Measurements from ENCODE around the gene HRAS. TPM values are rescaled to one million over a fixed set of nuclear protein-coding genes. Genes with fewer than 3 reads are reported as not detected.
"Not testable (repeated sequence)": the region's sequence is repeated elsewhere in the genome, so short reads cannot be mapped to it uniquely, and the experiment has no call there.

The HRAS gene
- total and polyA plus RNA-seq, 2 donors (not counting 1 experiment from before 2014, with no cell fraction given) = 63.5 to 86.0 TPM

GRCh38 chr11:518463-519202 lies 16.7 kb downstream of the HRAS start:
- H3K27ac Mint-ChIP-seq = peak overlapping the region; percentile 83

GRCh38 chr11:516918-517685 lies 18.3 kb downstream of the HRAS start:
- H3K27ac Mint-ChIP-seq; H3K27me3 ChIP-seq (replicated peaks in 1 of 4; ENCODE audit: control extremely low read depth in 1 of 4, control insufficient read depth in 3 of 4, insufficient read depth in 4 of 4, low read length in 3 of 4); H2AFZ ChIP-seq (ENCODE audit: insufficient read depth, low read depth, low read length, poor library complexity, severe bottlenecking); H3K4me1 ChIP-seq (ENCODE audit: control insufficient read depth in 2 of 2, insufficient read depth in 2 of 2, low read length in 2 of 2); H3K27me3 Mint-ChIP-seq; H4K20me1 ChIP-seq (ENCODE audit: control insufficient read depth, insufficient read depth, low read length, poor library complexity, severe bottlenecking); H3K36me3 ChIP-seq (replicated peaks in 1 of 2; ENCODE audit: control extremely low read depth in 1 of 2, control insufficient read depth in 1 of 2, extremely low read depth in 1 of 2, insufficient read depth in 2 of 2, low read length in 1 of 2); H3K4me3 ChIP-seq (ENCODE audit: control extremely low read depth in 1 of 5, extremely low read depth in 1 of 5, insufficient read depth in 1 of 5, low read depth in 2 of 5, low read length in 4 of 5); H3K9me3 Mint-ChIP-seq (ENCODE audit: insufficient read depth); H3K4me1 Mint-ChIP-seq; intact Hi-C loops (cut with micrococcal nuclease); DNase-seq; ATAC-seq (ENCODE audit: low read depth); H3K27ac ChIP-seq (ENCODE audit: low read length in 2 of 2); H3K9ac ChIP-seq (ENCODE audit: low read length); H3K4me2 ChIP-seq (replicated peaks; ENCODE audit: low read depth, low read length, poor library complexity, severe bottlenecking); H3K79me2 ChIP-seq (ENCODE audit: control insufficient read depth, insufficient read depth, low read length); H3K4me3 Mint-ChIP-seq: not testable (repeated sequence)
- peaks cover 0 to 22% (median 0%) of the 10 kb centered on the region in 3 donors for H3K9me3 ChIP-seq (ENCODE audit: control extremely low read depth in 1 of 3, control insufficient read depth in 2 of 3, insufficient read depth in 1 of 3, low read length in 2 of 3)
- POLR2A ChIA-PET = interaction anchor here (0.6 to 1.8 kb wide), 2 partner anchors 8 to 14 kb away, joined by 3 to 6 read pairs; no protein-coding TSS in a partner anchor
- CTCF ChIA-PET = interaction anchor here (1.0 to 1.3 kb wide), 3 partner anchors 8 to 96 kb away, joined by 3 to 4 read pairs (median 3); no protein-coding TSS in a partner anchor
- WGBS (ENCODE audit: insufficient coverage) = 93% methylated on average over 39 of the region's 43 CpGs

More at GRCh38 chr11:518463-519202, 16.7 kb downstream of the HRAS start:
- peaks cover 3% of the 10 kb centered on the region for H3K9me3 Mint-ChIP-seq (ENCODE audit: insufficient read depth)
- peaks cover 3 to 4% of the 10 kb centered on the region in 2 donors for H3K4me1 ChIP-seq (ENCODE audit: control insufficient read depth in 2 of 2, insufficient read depth in 2 of 2, low read length in 2 of 2)
- H3K4me2 ChIP-seq (replicated peaks; ENCODE audit: low read depth, low read length, poor library complexity, severe bottlenecking) = peak overlapping the region; percentile 83
- peaks cover 0 to 22% (median 0%) of the 10 kb centered on the region in 3 donors for H3K9me3 ChIP-seq (ENCODE audit: control extremely low read depth in 1 of 3, control insufficient read depth in 2 of 3, insufficient read depth in 1 of 3, low read length in 2 of 3)
- H3K4me3 ChIP-seq (ENCODE audit: control extremely low read depth in 1 of 5, extremely low read depth in 1 of 5, insufficient read depth in 1 of 5, low read depth in 2 of 5, low read length in 4 of 5) = peak overlapping the region in 4 of 5 experiments; percentile 21 to 44 (median 40)
- peaks cover 0 to 2% of the 10 kb centered on the region in 2 experiments for H3K36me3 ChIP-seq (replicated peaks in 1 of 2; ENCODE audit: control extremely low read depth in 1 of 2, control insufficient read depth in 1 of 2, extremely low read depth in 1 of 2, insufficient read depth in 2 of 2, low read length in 1 of 2)
- peak overlapping the region; percentile 86 for H3K4me3 Mint-ChIP-seq
- ATAC-seq (ENCODE audit: low read depth) (peak; percentile 97), DNase-seq (peak; percentile 96)
- intact Hi-C loops (cut with micrococcal nuclease) = loop anchor here (1.0 kb wide), 2 partner anchors 11 to 19 kb away; partner anchors contain the start of genes LRRC56 and RNH1
- TF ChIP-seq EZH2 (IDR thresholded peaks at IDR 0.05; ENCODE audit: borderline replicate concordance, insufficient read depth, low read depth, low read length, poor library complexity, severe bottlenecking) (no peak), CTCF (IDR thresholded peaks at IDR 0.05) (peak; percentile 100)
- peak overlapping the region; percentile 41 for H3K9ac ChIP-seq (ENCODE audit: low read length)
- WGBS (ENCODE audit: insufficient coverage) = 12% methylated on average over 69 of the region's 74 CpGs
- ChIA-PET CTCF (interaction anchor here (0.7 to 1.9 kb wide), 10 partner anchors 9 to 312 kb away, joined by 3 to 10 read pairs (median 4); partner anchors contain the start of genes BET1L and RNH1), POLR2A (interaction anchor here (0.7 to 1.8 kb wide), 4 partner anchors 9 to 180 kb away, joined by 3 to 6 read pairs (median 6); partner anchors contain the start of genes HRAS and IRF7)
- no peaks in the 10 kb centered on the region for H3K27me3 ChIP-seq (replicated peaks in 1 of 4; ENCODE audit: control extremely low read depth in 1 of 4, control insufficient read depth in 3 of 4, insufficient read depth in 4 of 4, low read length in 3 of 4)
- H4K20me1 ChIP-seq (ENCODE audit: control insufficient read depth, insufficient read depth, low read length, poor library complexity, severe bottlenecking) = no peaks in the 10 kb centered on the region
- H3K27me3 Mint-ChIP-seq = no peaks in the 10 kb centered on the region
- peaks cover 9% of the 10 kb centered on the region for H3K4me1 Mint-ChIP-seq
- H3K79me2 ChIP-seq (ENCODE audit: control insufficient read depth, insufficient read depth, low read length) = no peaks in the 10 kb centered on the region
- H2AFZ ChIP-seq (ENCODE audit: insufficient read depth, low read depth, low read length, poor library complexity, severe bottlenecking) = peak overlapping the region; percentile 63
- H3K27ac ChIP-seq (ENCODE audit: low read length in 2 of 2) = peak overlapping the region in 1 of 2 donors; percentile 36

All from B cell (primary cell).